GM21390 (cell line): Measurements from ENCODE around the gene PRDM7.
"Not testable (repeated sequence)": the region's sequence is repeated elsewhere in the genome, so short reads cannot be mapped to it uniquely, and the experiment has no call there.

Experiments
- ATAC-seq: cut with Tn5 transposase; IDR thresholded peaks from one replicate; pipeline ENCODE4 v1.9.1; 2021; ENCODE audit not compliant: unreplicated experiment

PRDM7 gene

GRCh38 chr16:90077240-90077756 is at the start of gene PRDM7:
PRDM7 (minus strand) TSS chr16:90077331; CDS start chr16:90075910, 1,421 bp downstream.
- ATAC-seq = peak; percentile 92

DNA sequence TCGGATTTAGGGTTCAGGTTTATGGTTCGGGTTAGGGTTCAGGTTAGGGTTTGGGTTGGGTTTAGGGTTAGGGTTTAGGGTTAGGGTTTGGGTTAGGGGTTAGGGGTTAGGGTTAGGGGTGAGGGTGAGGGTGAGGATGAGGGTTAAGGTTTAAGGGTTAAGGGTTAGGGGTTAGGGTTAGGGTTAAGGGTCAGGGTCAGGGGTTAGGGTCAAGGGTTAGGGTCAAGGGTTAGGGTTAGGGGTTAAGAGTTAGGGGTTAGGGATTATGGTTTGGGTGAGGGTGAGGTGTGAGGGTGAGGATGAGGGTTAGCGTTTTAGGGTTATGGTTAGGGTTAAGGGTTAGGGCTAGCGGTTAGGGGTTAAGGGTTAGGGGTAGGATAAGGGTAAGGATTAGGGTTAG is 44.7 kb upstream of the PRDM7 start:
- not testable (repeated sequence) for ATAC-seq

GRCh38 chr16:90107617-90108016 is 30.5 kb upstream of the PRDM7 start:
- not testable (repeated sequence) for ATAC-seq

DNA sequence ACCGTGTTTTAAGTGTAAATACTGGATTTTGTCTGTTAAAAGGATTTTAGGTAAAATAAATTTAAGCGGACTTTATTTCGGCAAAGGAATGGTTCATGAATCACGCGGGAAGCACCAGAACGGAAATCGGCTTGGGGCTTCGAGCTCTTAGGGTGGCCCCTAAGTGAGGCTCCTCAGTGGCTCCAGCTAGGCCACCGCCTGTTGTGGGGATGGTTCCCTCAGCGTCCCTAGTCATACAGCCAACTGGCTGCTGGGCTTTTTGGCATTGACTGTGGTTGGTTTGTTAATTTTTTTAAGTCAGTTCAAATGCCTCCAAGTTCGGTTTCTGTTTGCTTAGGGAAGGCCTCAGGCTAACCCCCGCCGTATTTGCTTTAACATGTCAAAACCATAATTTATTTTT is 29.9 kb upstream of the PRDM7 start:
- ATAC-seq = not testable (repeated sequence)

DNA sequence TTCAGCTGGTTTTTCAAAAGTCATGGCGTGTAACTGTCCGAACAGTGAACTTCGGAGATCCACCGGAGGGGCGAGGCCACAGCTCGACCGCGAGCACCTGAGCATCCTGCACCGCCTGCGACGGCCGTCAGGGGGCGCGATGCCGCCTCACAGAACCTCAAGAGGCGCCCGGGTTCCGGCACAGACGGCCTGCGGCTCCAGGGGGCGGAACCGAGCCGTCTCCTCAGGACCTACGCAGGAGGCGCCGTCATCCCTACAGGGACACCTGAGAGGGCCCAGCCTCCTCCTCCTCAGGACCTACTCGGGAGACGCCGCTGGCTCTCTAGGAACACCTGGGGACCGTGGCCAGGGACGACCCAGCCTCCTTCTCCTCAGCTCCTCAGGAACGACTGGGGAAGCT is 29.1 kb upstream of the PRDM7 start:
- ATAC-seq = not testable (repeated sequence)

DNA sequence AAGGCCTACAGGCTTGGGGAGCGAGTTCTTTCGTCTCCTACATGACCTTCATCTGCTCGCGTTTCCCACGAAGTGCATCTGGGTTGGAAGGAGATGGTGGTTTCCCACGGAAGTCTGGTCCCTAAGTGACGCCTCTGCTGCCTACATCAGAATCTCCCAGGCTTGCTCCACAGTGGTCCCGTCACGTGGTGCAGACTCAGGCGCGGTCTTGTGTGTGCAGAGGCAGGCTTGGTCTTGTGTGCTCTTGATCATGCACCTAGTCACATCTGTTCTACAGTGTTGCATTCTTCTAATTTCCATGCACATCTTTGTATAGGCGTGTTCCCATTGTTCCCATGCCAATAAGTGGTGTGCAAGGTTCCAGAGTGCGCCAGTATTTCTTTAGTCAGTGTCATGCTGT is 27.6 kb upstream of the PRDM7 start:
- ATAC-seq = not testable (repeated sequence)

- not testable (repeated sequence) for ATAC-seq
These were observed 25.2 kb upstream of the PRDM7 start for GRCh38 chr16:90102086-90102884.

- not testable (repeated sequence) for ATAC-seq
These were observed 24.2 kb upstream of the PRDM7 start for GRCh38 chr16:90101332-90101731.

DNA sequence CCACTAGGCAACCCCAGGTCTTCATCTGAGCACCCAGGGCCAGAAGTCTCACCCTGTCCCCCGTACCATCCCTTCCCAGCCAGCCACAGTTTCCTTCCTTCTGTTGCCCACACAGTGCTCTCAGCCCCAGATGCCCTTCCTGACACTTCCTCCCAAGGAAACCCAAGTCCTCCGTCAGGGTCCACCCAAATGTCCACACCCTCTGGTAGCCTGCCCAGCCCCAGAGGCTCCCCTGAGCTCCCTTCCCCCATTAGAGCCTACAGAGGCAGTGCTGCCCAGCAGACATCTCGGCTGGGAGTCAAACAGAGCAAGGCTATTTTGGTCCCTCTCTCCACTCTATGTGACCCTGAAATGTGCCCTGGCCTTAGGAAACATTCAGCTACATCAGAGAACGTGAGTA is 23.7 kb upstream of the PRDM7 start:
- ATAC-seq = not testable (repeated sequence)

GRCh38 chr16:90100229-90100628 is 23.1 kb upstream of the PRDM7 start:
- not testable (repeated sequence) for ATAC-seq

GRCh38 chr16:90098936-90099335 is 21.8 kb upstream of the PRDM7 start:
- ATAC-seq = not testable (repeated sequence)

DNA sequence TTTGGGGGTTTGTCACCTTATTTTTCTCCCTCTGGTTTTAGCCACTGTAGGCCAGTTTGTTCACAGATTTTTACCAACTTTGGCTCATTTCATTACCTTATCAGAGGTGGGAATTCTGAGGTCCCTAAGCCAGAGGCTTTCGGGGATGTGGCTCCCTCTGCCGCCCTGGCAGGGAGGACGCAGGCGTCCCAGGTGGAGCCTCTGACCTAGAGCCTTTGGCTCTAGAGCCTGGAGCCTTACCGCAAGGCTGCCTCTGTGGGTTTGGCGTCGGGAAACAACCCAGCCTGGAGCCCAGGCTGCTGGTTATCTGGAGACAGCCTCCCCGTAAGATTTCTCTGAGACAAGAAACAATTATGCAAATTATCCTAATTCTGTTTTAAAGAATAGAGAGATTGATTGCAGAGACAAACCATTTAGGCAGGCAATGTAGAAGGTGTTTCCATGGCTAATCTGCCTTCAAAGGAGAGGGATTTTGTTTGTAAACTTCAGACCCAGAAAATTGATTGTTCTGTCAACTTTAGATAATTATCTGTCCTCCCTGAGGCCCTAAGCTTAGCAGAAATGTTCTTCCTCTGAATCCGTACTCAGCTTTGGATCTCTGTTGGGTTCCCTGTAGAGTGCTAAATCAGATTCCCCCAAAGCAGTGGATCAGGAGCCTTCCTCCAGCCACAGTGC is 20.0 kb upstream of the PRDM7 start:
- ATAC-seq = not testable (repeated sequence)

- not testable (repeated sequence) for ATAC-seq
These were observed 17.7 kb upstream of the PRDM7 start for GRCh38 chr16:90094791-90095190.

DNA sequence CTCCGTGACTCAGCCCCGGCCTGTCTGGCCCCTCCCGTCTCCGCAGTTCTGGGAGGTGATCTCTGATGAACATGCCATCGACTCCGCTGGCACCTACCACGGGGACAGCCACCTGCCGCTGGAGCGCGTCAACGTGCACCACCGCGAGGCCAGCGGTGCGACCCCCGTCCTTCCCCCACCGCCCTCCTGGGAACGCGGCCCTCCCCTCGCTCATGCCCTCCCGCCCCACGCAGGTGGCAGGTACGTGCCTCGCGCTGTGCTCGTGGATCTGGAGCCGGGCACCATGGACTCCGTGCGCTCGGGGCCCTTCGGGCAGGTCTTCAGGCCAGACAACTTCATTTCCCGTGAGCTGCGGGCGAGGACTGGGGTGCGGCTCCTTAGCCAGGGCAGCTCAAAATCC is 17.2 kb upstream of the PRDM7 start:
- not testable (repeated sequence) for ATAC-seq

DNA sequence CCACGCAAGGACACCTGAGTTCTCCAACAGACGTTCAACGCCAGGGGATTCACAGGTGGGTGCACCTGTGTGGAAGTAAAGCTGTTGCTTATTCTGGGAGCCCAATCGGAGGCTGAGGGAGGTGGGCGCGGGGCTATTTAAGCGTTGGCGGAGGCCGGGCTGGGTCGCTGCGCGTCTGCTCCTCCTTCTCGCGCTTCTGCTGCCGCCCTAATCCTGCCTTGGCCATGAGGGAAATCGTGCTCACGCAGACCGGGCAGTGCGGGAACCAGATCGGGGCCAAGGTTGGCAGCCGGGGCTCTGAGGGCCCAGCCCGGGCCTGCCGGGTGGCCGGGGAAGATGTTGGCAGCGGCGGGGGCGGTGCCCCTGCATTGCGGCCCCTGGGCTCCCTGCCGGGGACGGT is 16.7 kb upstream of the PRDM7 start:
- not testable (repeated sequence) for ATAC-seq

GRCh38 chr16:90092781-90093180 is 15.7 kb upstream of the PRDM7 start:
- ATAC-seq = not testable (repeated sequence)

- ATAC-seq = no peak
These were observed 7.3 kb upstream of the PRDM7 start for GRCh38 chr16:90084215-90084950.

- ATAC-seq = no peak
These were observed 6.0 kb upstream of the PRDM7 start for GRCh38 chr16:90083139-90083538.

GRCh38 chr16:90081606-90081970 is 4.5 kb upstream of the PRDM7 start:
- no peak for ATAC-seq

DNA sequence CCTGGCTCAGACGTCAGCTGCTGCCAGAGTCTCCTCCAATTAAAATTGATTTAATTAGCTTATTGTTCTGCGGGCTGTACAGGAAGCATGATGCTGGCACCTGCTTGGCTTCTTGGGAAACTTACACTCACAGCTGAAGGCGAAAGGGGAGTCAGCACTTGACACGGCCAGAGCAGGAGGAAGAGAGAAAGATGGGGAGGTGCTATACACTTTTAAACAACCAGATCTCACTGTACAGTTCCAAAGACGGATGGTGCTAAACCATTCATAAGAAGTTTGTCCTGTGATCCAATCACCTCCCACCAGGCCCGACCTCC is 1.4 kb upstream of the PRDM7 start:
- no peak for ATAC-seq

GRCh38 chr16:90077757-90078578 is 837 bp upstream of the PRDM7 start:
- peak; percentile 21 for ATAC-seq
